Measurements from ENCODE around the gene OLFM2.

DNA sequence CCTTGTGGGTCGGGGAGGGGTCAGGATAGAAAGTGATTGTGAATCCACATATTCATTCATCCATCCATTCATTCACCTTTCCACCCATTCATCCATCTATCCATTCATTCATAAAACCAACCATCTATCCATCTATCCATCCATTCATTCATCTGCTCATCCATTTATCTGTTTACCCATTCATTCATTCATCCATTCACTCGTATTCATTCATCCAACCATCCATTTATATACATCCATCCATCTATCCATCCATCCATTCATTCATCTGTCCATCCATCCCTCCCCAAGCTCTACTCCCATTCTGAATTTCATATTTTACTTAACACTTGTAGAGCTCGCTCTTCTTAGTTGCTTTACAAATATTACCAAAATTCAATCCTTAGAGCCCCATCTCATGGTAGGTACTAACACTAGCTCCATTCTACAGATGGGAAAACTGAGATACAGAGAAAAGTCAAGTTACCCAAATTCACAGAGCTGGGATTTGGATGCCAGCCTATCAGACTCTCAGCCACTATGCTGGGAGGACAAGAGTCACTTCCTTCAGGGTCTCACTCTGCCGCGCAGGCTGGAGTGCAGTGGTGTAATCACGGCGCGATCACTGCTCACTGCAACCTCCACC, 63.6 kb downstream of the OLFM2 start:
- TF ChIP-seq, protein P1, sequence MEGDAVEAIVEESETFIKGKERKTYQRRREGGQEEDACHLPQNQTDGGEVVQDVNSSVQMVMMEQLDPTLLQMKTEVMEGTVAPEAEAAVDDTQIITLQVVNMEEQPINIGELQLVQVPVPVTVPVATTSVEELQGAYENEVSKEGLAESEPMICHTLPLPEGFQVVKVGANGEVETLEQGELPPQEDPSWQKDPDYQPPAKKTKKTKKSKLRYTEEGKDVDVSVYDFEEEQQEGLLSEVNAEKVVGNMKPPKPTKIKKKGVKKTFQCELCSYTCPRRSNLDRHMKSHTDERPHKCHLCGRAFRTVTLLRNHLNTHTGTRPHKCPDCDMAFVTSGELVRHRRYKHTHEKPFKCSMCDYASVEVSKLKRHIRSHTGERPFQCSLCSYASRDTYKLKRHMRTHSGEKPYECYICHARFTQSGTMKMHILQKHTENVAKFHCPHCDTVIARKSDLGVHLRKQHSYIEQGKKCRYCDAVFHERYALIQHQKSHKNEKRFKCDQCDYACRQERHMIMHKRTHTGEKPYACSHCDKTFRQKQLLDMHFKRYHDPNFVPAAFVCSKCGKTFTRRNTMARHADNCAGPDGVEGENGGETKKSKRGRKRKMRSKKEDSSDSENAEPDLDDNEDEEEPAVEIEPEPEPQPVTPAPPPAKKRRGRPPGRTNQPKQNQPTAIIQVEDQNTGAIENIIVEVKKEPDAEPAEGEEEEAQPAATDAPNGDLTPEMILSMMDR (conservative IDR thresholded peaks at IDR 0.05) = no peak
- TF ChIP-seq EZH2 (IDR thresholded peaks at IDR 0.05; ENCODE audit: low read depth) = no peak
